Esophagus muscularis mucosa (tissue), 4 donors: ENCODE results near the gene AKNAD1.

ENCODE experiments used
- EP300 ChIP-seq: sonication (generic); formaldehyde crosslinking; IDR thresholded peaks from one replicate; pipeline ENCODE4 v1.6.1; 2017; ENCODE audit warnings: antibody characterized with exemption
- POLR2A ChIP-seq: fragments of 450-650 bp; IDR thresholded peaks from one replicate; pipeline ENCODE4 v1.6.1; 2017; ENCODE audit warnings: antibody characterized with exemption, moderate library complexity, mild to moderate bottlenecking, low read depth
- POLR2AphosphoS5 ChIP-seq, 2 donors: sonication (generic); formaldehyde crosslinking; IDR thresholded peaks; one replicate each; pipeline ENCODE4 v1.6.1; 2017; ENCODE audit warnings: antibody characterized with exemption in 2 of 2
- TF ChIP-seq, protein P1 (sequence below), 3 experiments: fragments of 200-600 bp in 2 of 3; fragments of 450-650 bp in 1 of 3; sonication (generic) in 2 of 3; IDR thresholded peaks; one replicate each; pipeline ENCODE4 v1.5.1; 2017 to 2019; ENCODE audit warnings: antibody characterized with exemption in 3 of 3, mild to moderate bottlenecking in 2 of 3, moderate library complexity in 1 of 3

- no peak for TF ChIP-seq POLR2A
- TF ChIP-seq, protein P1, sequence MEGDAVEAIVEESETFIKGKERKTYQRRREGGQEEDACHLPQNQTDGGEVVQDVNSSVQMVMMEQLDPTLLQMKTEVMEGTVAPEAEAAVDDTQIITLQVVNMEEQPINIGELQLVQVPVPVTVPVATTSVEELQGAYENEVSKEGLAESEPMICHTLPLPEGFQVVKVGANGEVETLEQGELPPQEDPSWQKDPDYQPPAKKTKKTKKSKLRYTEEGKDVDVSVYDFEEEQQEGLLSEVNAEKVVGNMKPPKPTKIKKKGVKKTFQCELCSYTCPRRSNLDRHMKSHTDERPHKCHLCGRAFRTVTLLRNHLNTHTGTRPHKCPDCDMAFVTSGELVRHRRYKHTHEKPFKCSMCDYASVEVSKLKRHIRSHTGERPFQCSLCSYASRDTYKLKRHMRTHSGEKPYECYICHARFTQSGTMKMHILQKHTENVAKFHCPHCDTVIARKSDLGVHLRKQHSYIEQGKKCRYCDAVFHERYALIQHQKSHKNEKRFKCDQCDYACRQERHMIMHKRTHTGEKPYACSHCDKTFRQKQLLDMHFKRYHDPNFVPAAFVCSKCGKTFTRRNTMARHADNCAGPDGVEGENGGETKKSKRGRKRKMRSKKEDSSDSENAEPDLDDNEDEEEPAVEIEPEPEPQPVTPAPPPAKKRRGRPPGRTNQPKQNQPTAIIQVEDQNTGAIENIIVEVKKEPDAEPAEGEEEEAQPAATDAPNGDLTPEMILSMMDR (IDR thresholded peaks at IDR 0.05), result no peak
- TF ChIP-seq EP300, result no peak
- no peak for TF ChIP-seq POLR2AphosphoS5 (IDR thresholded peaks at IDR 0.05)
Measured at GRCh38 chr1:108824051-108824450, 32.8 kb downstream of the AKNAD1 start.
